PFSK-1 (cell line): ENCODE results near the gene B4GALT3.

Experiments
- REST ChIP-seq, 2 experiments: IDR thresholded peaks; 2 replicates each; pipeline versions ENCODE4 v1.6.1 to v1.8.0; 2011 to 2012; ENCODE audit warnings: low read depth in 2 of 2, low read length in 2 of 2, control low read depth in 1 of 2, inconsistent platforms in 1 of 2, mild to moderate bottlenecking in 1 of 2, moderate library complexity in 1 of 2; ENCODE audit not compliant: insufficient read depth in 1 of 2
- SIN3A ChIP-seq: IDR thresholded peaks from 2 replicates; pipeline ENCODE4 v1.6.1; 2012; ENCODE audit warnings: mild to moderate bottlenecking, low read length, moderate library complexity, borderline replicate concordance; ENCODE audit not compliant: insufficient read depth
- TAF1 ChIP-seq: IDR thresholded peaks from 2 replicates; pipeline ENCODE4 v1.6.1; 2012; ENCODE audit warnings: low read length, control low read depth, borderline replicate concordance; ENCODE audit not compliant: insufficient read depth

GRCh38 chr1:161172776-161173376 is 4.4 kb downstream of the B4GALT3 start:
- TF ChIP-seq REST (IDR thresholded peaks at IDR 0.05; ENCODE audit: insufficient read depth in 1 of 2, low read depth in 2 of 2, low read length in 2 of 2) (no peak), TAF1 (no peak), SIN3A (no peak)
